Type B pancreatic cell (in vitro differentiated cells): ENCODE results near the gene MED12L. TPM values are rescaled to one million over a fixed set of nuclear protein-coding genes. Genes with fewer than 3 reads are reported as not detected.

Source experiments
- DNase-seq: peaks from one replicate; pipeline ENCODE4 v3.0.0; 2021; ENCODE audit warnings: mixed read lengths; ENCODE audit not compliant: unreplicated experiment; ENCODE audit errors: extremely low spot score
- H3K27ac Mint-ChIP-seq: 2 replicates; pipeline ENCODE4 v1.8.0; 2021; ENCODE audit warnings: mild to moderate bottlenecking, mixed read lengths
- H3K27me3 Mint-ChIP-seq: 2 replicates; pipeline ENCODE4 v1.8.0; 2021; ENCODE audit warnings: mixed read lengths
- H3K36me3 Mint-ChIP-seq: 2 replicates; pipeline ENCODE4 v1.8.0; 2021; ENCODE audit warnings: mixed read lengths
- H3K4me1 Mint-ChIP-seq: one replicate; pipeline ENCODE4 v1.8.0; 2021; ENCODE audit warnings: mixed read lengths; ENCODE audit not compliant: unreplicated experiment
- H3K4me3 Mint-ChIP-seq: 2 replicates; pipeline ENCODE4 v1.8.0; 2021; ENCODE audit warnings: mild to moderate bottlenecking, mixed read lengths
- H3K9me3 Mint-ChIP-seq: 2 replicates; pipeline ENCODE4 v1.8.0; 2021; ENCODE audit warnings: mixed read lengths
- CTCF ChIP-seq: fragments of 200-600 bp; sonication (generic); conservative IDR thresholded peaks from 2 replicates; pipeline ENCODE4 v1.5.0; 2021; ENCODE audit warnings: antibody characterized with exemption, mild to moderate bottlenecking
- total RNA-seq: library from RNA; stranded (reverse); gene quantifications from 2 replicates; pipeline ENCODE4 v1.2.1, GENCODE V29; 2021; ENCODE audit warnings: low replicate concordance

MED12L gene
- total RNA-seq, 1 donor from 2014 or later, result 6.4 TPM

GRCh38 chr3:151440940-151441339, 355.5 kb downstream of the MED12L start:
- H3K36me3 Mint-ChIP-seq, result no peaks in the 10 kb centered on the region
- H3K4me3 Mint-ChIP-seq, result no peak overlapping the region
- H3K9me3 Mint-ChIP-seq, result peaks cover 4% of the 10 kb centered on the region
- no peak overlapping the region for H3K27ac Mint-ChIP-seq
- no peak for TF ChIP-seq CTCF
- H3K4me1 Mint-ChIP-seq, result peaks cover 4% of the 10 kb centered on the region
- DNase-seq, result no peak
- H3K27me3 Mint-ChIP-seq, result no peaks in the 10 kb centered on the region

GRCh38 chr3:151443583-151443982, 358.1 kb downstream of the MED12L start:
- H3K9me3 Mint-ChIP-seq, result peaks cover 4% of the 10 kb centered on the region
- no peak for TF ChIP-seq CTCF
- H3K4me3 Mint-ChIP-seq, result no peak overlapping the region
- no peaks in the 10 kb centered on the region for H3K36me3 Mint-ChIP-seq
- peaks cover 4% of the 10 kb centered on the region for H3K4me1 Mint-ChIP-seq
- DNase-seq, result no peak
- H3K27ac Mint-ChIP-seq, result no peak overlapping the region
- no peaks in the 10 kb centered on the region for H3K27me3 Mint-ChIP-seq

- no peaks in the 10 kb centered on the region for H3K36me3 Mint-ChIP-seq
- H3K4me3 Mint-ChIP-seq, result no peak overlapping the region
- H3K9me3 Mint-ChIP-seq, result no peaks in the 10 kb centered on the region
- no peaks in the 10 kb centered on the region for H3K4me1 Mint-ChIP-seq
- H3K27me3 Mint-ChIP-seq, result no peaks in the 10 kb centered on the region
- DNase-seq, result no peak
- TF ChIP-seq CTCF, result no peak
- no peak overlapping the region for H3K27ac Mint-ChIP-seq
These were observed 360.0 kb downstream of the MED12L start for GRCh38 chr3:151445273-151446001.

GRCh38 chr3:151446002-151446340, 360.5 kb downstream of the MED12L start:
- no peak overlapping the region for H3K27ac Mint-ChIP-seq
- no peak overlapping the region for H3K4me3 Mint-ChIP-seq
- no peaks in the 10 kb centered on the region for H3K36me3 Mint-ChIP-seq
- DNase-seq, result no peak
- no peak for TF ChIP-seq CTCF
- no peaks in the 10 kb centered on the region for H3K4me1 Mint-ChIP-seq
- no peaks in the 10 kb centered on the region for H3K9me3 Mint-ChIP-seq
- no peaks in the 10 kb centered on the region for H3K27me3 Mint-ChIP-seq

- H3K27ac Mint-ChIP-seq, result no peak overlapping the region
- no peaks in the 10 kb centered on the region for H3K9me3 Mint-ChIP-seq
- no peaks in the 10 kb centered on the region for H3K36me3 Mint-ChIP-seq
- TF ChIP-seq CTCF, result no peak
- no peak for DNase-seq
- H3K4me3 Mint-ChIP-seq, result no peak overlapping the region
- no peaks in the 10 kb centered on the region for H3K27me3 Mint-ChIP-seq
- peaks cover 4% of the 10 kb centered on the region for H3K4me1 Mint-ChIP-seq
These were observed 366.9 kb downstream of the MED12L start for GRCh38 chr3:151452368-151452767.
